HG02642 (cell line): ENCODE data around the gene CRISPLD2.

Experiments
- ATAC-seq: cut with Tn5 transposase; IDR thresholded peaks from one replicate; pipeline ENCODE4 v1.9.1; 2021; ENCODE audit warnings: mild to moderate bottlenecking; ENCODE audit not compliant: unreplicated experiment, poor library complexity

The CRISPLD2 gene

DNA sequence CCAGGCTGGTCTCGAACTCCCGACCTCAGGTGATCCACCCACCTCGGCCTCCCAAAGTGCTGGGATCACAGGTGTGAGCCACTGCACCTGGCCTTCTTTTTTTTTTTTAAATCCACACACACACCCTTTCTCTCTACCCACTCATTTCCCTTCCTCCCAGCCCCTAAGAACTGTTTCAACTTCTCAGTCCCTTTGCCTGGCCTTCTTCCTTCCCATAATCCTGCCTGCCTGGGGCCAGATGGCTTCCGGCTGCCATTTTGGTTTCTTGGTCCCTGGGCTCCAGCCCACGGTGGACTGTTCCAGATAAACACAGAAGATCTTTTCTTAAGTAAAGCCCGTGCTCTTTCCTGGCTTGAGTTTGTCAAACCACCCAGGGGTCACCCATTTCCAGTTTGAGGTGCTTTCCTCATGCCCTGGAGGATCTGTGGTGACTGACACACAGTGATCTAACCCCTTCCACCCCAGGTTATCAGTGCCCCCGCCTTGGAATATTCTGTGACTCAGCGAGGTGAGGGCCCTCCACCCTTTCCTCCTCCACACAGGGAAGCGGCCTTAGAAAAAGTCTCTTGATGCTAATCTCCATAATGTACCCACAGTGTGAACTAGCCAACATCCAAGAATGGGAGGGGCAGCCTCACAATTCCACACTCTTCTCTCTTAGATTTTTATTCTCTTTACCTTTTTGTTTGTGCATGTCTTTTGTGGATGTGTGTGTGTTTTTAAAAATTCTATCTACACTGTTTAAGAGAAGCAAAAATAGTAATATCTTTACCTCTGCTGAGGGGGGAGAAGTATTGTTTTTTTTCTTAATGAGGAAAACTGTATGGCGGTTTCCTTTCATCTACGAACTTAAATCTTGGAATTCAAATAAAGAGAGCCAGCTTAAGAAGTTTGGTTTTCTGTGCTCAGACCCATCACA is 60.0 kb downstream of the CRISPLD2 start:
- ATAC-seq: no peak

DNA sequence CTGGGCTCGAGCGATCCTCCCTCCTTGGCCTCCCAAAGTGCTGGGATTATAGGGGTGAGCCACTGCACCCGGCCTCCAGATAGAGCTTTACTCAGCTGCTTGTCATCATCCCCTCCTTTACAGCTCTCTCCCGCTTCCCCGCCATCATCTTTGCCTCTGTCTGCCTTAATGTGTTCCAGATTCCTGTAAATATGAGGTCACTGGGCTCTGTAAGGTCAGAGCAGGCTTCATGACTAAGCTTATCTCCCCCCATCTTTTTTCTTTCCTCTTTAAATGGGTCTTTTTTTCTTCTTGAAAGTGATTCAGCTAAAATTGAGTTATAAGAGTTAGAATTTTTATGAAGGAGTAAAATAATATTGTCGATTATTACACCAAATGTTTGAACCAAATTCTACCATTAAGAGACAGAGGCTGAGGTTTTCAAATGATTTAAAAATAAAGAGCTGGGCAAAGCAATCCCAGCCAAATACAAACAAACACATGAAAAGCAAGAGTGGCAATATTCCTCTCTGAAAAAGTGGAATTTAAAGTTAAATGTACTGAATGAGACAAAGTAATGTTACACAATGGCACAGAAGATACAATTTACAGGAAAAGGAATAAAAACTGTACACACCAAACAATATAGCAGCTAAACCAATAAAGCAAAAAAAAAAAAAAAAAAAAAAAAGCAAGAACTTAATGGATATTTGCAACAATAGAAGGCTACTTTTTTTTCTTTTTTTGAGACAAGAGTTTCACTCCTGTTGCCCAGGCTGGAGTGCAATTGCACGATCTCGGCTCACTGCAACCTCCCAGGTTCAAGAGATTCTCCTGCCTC is 62.1 kb downstream of the CRISPLD2 start:
- ATAC-seq: no peak

- ATAC-seq: no peak
Observed at GRCh38 chr16:84883301-84883700, 63.5 kb downstream of the CRISPLD2 start.

GRCh38 chr16:84884246-84884595 is 64.4 kb downstream of the CRISPLD2 start:
- ATAC-seq: no peak

GRCh38 chr16:84884596-84885341 is 65.0 kb downstream of the CRISPLD2 start:
- ATAC-seq: no peak

DNA sequence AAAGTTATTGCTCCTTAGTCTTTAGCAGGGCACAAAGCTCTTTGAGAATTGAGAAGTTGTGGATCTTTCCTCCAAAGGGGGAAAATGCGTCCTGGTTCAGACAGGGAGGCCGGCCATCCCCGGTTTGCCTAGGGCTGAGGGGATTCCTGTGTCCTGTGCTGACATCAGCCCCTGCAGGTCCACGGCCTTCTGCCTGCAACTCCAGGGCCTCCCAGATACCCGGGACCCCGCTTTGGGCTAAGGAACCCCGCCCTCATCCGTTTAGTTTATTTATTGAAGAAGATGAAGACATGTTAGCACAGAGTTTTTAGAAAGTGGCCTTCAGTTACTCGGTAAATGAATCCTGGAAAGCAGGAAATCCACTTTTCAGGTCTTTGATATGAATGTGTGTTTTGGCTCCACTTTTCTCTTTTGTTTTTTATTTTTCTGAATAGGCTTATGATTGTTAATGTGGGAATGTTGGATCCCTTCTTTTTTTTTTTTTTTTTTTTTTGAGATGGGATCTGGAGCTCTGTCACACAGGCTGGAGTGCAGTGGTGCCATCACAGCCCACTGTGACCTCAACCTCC is 65.6 kb downstream of the CRISPLD2 start:
- ATAC-seq: no peak

DNA sequence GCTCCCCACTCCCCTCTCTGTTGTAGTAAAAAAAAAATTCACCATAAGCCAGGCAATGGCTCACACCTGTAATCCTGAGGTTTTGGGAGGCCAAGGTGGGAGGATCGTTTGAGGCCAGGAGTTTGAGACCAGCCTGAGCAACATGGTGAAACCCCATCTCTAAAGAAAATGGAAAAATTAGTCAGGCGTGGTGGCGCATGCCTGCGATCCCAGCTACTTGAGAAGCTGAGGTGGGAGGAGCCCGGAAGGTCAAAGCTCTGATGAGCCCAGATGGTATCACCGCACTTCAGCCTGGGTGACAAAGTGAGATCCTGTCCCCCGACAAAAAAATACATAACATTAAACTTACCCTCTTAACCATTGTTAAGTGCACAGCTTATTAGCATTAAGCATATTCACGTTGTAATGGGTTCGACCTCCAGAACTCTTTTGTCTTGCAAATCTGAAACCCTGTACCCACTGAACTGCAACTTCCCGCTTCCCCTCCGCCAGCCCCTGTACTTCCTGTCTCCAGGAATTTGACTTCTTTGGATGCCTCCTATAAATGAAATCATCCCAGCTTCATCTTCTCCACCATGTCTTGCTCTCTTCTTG is 66.8 kb downstream of the CRISPLD2 start:
- no peak for ATAC-seq

- ATAC-seq: no peak
Observed at GRCh38 chr16:84887207-84887606, 67.4 kb downstream of the CRISPLD2 start.

DNA sequence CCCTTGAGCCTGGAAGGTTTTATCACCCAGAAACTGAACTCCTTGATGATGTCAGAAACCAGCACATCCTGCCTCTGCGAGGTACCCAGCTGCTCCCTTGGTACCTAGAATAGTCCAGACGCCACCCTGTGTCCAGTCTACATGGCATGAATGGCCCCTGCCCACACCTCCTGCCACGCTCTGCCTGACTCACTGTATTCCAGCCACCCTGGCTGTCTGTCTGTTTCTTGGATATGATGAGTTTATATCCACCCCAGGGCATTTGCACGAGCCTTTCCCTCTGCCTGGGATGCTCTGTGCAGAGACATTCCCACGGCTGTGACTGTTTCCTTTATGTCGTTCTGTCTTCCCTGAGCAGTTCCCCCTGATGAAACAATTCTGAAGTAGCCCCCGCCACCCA is 68.7 kb downstream of the CRISPLD2 start:
- no peak for ATAC-seq

GRCh38 chr16:84889066-84889465 is 69.3 kb downstream of the CRISPLD2 start:
- ATAC-seq: no peak

DNA sequence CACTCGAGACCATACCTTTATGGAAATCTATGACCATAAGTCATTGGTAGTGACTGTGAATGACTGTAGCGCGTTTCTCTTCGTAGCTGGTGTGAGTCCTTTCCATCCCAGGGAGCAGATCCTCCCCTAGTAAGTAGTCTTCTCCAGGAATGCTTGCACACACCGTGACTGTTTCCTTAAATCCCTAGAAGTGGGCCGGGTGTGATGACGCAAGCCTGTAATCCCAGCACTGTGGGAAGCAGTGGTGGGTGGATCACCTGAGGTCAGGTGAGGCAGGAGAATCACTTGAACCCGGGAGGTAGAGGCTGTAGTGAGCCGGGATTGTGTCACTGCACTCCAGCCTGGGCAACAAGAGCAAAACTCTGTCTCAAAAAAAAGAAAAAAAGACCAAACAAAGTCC is 70.6 kb downstream of the CRISPLD2 start:
- no peak for ATAC-seq

- ATAC-seq: no peak
Observed at GRCh38 chr16:84891149-84891795, 71.5 kb downstream of the CRISPLD2 start.

DNA sequence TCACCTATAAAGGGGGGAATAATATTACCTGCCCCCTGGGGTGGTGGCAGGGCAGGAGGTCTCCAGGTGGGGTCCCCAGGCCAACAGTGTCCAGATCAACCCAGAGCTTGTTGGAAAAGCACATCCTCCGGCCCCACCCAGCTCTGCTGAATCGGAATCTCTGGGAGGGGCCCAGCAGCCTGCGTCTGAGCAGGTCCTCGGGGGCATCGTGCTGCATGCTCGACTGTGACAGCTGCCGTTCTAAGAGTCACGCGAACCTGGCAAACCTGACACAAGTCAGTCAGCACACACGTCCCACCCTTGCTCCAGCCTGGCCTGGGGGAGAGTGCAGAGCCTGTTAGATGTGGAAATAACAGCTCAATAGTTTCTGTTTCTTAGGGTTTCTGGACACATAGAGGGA is 72.3 kb downstream of the CRISPLD2 start:
- ATAC-seq: no peak

GRCh38 chr16:84893467-84893848 is 73.7 kb downstream of the CRISPLD2 start:
- ATAC-seq: no peak

DNA sequence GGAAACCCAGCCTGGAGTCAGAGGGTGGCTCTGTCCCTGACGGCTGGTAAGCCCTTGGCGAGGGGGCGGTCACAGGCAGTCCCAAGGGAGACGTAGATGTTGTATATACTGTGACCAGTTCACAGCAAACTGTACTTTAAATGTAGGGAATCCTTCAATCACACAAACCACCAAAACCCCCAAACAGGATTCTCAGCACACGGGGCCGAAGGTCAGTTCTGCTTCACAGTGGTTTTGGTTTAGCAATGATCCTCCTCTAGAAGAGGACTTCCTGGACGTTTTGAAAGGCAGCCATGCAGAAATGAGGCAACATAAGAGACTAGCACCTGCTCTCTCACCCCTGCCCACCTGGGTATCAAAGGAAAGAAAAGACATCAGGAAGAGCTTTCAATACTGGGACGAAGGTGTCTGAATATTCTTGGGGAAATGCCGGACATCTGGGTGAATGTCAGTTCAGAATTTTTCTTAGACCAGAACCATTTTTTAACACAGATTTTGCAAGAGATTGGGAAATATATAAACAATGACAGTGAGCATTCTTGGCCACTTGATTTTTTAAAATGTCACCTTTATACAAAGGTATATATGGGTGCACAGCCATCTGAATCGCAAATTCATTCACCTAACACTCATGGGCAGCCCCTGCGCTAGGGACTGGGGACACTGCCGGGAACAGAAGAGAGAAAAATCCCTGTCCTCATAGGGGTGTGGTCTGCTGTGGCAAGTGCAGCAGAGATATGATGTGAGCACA is 74.2 kb downstream of the CRISPLD2 start:
- no peak for ATAC-seq

GRCh38 chr16:84895016-84895415 is 75.2 kb downstream of the CRISPLD2 start:
- ATAC-seq: no peak

DNA sequence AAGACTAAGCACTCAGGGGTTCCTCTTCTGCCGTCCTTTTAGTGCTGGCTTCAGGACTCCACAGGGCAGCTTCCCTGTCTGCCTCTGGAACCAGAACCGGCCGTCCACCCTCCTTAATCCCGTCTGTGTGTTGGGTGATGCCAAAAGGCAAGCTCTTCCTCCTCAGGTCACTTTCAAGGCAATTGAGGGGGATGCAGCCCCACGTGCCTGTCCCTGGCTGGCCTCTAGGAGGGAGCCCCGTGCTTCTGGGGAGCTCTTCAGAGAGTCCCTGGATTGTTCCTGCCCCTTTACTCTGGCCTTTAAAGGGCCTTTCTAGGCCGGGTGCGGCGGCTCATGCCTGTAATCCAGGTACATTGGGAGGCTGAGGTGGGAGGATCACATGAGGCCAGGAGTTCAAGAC is 77.1 kb downstream of the CRISPLD2 start:
- ATAC-seq: no peak

- no peak for ATAC-seq
Observed at GRCh38 chr16:84897911-84898377, 78.2 kb downstream of the CRISPLD2 start.

- ATAC-seq: no peak
Observed at GRCh38 chr16:84898447-84898846, 78.7 kb downstream of the CRISPLD2 start.
